ENCODE measurements around the gene C1QL3.

C1QL3 gene

DNA sequence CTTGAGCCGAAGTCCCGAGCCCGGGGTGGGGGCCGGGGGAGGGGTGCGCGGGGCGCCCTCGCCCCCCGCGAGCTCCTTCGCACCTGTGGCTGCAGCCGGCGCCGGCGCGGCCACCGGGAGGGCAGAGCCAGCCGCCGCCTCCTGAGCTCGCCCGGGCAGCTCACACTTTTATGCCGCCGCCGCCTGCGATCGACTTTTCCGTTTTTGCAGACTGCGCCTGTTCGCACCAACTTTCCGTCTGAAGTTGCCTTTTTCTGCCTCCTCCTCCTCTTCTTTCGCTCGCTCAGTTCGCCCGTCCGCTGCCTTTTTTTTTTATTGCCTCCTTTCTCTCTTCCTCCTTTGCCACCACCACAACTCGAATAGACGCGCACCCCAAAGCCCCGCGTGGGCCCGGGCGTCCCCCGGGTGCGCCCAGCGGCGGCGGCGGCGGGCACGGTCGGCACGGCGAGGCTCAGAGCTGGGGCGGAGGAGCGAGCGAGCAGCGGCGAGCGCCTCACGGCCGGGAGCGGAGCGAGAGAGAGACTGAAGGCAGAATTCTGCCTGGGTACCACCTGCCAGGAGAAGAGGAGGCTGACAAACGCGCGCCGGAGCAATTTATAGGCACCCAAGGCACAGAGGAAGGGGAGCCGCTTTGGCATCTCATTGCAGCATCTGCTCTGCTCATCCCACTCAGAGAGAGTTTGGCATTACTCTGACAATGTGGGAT lies at the start of gene C1QL3:
C1QL3 (minus strand) TSS at position 569 of the 706 bp plus-strand sequence. CDS start 814 bp downstream, outside the sequence.
- peaks cover 17% of the 10 kb centered on the region for H3K4me1 Mint-ChIP-seq
- DNase-seq (peak; percentile 38 to 44), ATAC-seq (peak; percentile 62)
- H3K4me3 Mint-ChIP-seq, result peak within 1 kb of the TSS; percentile 88 to 90
- H3K27ac Mint-ChIP-seq, result peak within 1 kb of the TSS; percentile 8 to 34
- H3K9me3 Mint-ChIP-seq, result no peaks in the 10 kb centered on the region
- H3K27me3 Mint-ChIP-seq, result peaks cover 60% of the 10 kb centered on the region

DNA sequence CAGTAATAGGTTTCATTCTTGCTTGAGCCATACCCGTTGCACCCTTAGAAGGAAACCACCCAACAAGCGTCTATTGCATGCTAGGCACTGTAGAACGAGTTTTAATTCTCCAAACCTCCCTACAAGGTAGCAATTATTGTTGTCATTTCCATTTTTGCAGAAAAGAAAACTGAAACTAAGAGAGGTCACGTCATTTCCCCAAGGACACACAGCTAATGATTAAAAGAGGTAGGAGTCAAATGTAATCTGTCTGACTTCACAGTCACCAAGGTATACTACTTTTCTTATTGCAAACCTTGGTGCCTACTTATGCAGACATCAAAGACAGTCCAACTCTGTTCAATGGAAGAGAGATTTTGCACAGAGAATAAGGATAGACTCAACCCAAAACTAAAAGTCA lies 49.1 kb upstream of the C1QL3 start:
- no peak overlapping the region for H3K27ac Mint-ChIP-seq
- DNase-seq, result no peak
- peaks cover 33% of the 10 kb centered on the region for H3K27me3 Mint-ChIP-seq
- H3K4me3 Mint-ChIP-seq, result no peak overlapping the region
- H3K9me3 Mint-ChIP-seq, result peaks cover 0 to under 1% of the 10 kb centered on the region in 2 donors
- ATAC-seq, result no peak
- H3K4me1 Mint-ChIP-seq, result peaks cover 11% of the 10 kb centered on the region

DNA sequence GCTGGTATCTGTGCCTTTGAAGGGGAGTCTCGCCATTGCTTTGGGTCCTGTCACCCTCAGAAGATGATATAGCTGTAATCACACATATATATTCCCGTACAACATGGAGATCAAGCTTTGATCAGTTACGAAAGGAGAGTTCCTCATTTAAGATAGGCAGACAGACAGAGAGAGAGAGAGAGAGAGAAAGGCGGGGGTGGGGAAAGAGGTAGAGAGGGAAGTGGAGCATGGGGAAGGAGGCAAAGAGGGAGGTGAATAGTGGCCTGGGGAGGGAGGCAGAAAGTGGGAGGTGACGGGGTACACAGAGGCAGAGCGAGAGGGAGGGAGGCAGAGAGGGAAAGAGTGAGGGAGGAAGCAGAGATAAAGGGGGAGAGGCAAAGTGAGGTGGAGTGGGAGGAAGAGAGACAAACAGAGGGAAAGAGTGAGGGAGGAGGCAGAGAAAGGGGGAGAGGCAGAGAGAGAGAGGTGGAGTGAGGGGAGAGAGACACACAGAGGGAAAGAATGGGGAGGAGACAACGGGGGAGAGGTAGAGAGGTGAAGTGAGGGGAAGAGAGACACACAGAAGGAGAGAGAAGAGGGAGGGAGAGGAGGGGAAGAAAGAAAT lies 44.6 kb upstream of the C1QL3 start:
- peaks cover 37% of the 10 kb centered on the region for H3K27me3 Mint-ChIP-seq
- peaks cover 11% of the 10 kb centered on the region for H3K4me1 Mint-ChIP-seq
- DNase-seq, result no peak
- no peak for ATAC-seq
- H3K9me3 Mint-ChIP-seq, result no peaks in the 10 kb centered on the region
- H3K4me3 Mint-ChIP-seq, result no peak overlapping the region
- H3K27ac Mint-ChIP-seq, result peak overlapping the region in 1 of 2 donors; percentile 63

DNA sequence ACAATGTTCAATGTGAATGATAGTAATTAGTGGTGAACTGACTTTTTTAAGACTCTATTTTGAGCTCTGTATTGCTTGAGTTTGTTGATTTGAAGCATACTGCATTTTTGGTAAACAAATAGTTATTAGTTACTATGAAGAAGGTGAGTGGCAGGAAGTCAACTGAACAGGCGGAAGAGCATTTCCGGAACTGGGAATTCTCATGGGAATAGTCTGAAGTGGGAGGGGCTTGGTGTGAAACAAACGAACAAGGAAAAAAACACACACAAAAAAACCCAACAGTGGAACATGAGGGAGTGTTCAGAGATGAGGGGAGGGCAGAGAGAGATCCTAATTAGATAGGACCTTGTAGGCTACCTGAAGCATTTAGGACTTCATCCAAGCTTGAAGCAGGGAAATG lies 43.9 kb upstream of the C1QL3 start:
- no peak overlapping the region for H3K27ac Mint-ChIP-seq
- ATAC-seq (no peak), DNase-seq (no peak)
- H3K4me1 Mint-ChIP-seq, result peaks cover 8% of the 10 kb centered on the region
- peaks cover 32% of the 10 kb centered on the region for H3K27me3 Mint-ChIP-seq
- H3K4me3 Mint-ChIP-seq, result no peak overlapping the region
- no peaks in the 10 kb centered on the region for H3K9me3 Mint-ChIP-seq

DNA sequence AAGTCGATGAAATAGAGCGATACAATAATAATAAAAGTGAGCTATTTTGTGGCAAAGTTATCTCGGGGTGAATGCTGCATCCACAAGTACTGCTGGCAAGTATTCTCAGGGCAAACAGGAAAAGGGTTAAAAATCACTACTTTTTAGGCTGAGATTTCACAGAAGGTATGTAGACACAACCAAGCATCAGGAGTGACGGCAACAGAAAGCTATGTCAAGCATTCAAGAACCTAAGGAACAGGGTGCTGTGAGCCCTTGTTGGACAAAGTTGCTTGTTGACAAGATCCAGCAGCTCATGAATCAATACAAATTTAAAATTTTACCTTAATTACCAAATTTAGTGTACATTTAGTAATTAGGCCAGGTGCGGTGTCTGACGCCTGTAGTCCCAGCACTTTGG lies 41.2 kb upstream of the C1QL3 start:
- Mint-ChIP-seq H3K4me1 (peaks cover 6% of the 10 kb centered on the region), H3K9me3 (peaks cover 6% of the 10 kb centered on the region in 2 donors), H3K4me3 (no peak overlapping the region), H3K27ac (no peak overlapping the region), H3K27me3 (peaks cover 42% of the 10 kb centered on the region)
- no peak for ATAC-seq
- no peak for DNase-seq

DNA sequence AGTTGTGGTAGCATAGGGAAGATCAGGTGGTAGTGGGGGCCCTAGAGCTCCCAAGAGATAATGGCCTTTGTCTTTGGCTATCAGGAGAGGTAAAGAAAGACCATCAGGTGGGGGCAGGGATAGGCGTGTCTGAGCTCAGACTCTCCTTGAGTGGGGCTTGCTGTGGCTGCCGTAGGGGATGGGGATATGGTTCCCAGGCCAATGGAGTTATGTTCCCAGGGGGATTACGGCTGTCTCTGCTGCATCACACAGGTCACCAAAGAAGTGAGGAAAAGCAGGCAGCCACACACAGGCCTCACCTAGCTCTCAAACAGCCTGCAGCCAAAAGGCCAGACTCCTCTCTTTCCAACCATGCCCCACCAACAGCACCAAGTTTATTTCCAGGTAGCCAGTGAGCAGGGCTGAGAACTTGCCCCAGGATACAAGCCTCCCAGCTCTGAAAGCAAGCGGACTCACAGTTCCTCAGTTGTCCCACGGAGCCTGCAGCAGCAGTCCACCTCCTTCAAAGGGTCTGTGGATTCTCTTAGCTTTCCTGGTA lies 37.6 kb upstream of the C1QL3 start:
- ATAC-seq (no peak), DNase-seq (no peak)
- Mint-ChIP-seq H3K9me3 (peaks cover 12 to 20% of the 10 kb centered on the region in 2 donors), H3K27me3 (peaks cover 50% of the 10 kb centered on the region), H3K4me3 (no peak overlapping the region), H3K4me1 (no peaks in the 10 kb centered on the region), H3K27ac (no peak overlapping the region)

DNA sequence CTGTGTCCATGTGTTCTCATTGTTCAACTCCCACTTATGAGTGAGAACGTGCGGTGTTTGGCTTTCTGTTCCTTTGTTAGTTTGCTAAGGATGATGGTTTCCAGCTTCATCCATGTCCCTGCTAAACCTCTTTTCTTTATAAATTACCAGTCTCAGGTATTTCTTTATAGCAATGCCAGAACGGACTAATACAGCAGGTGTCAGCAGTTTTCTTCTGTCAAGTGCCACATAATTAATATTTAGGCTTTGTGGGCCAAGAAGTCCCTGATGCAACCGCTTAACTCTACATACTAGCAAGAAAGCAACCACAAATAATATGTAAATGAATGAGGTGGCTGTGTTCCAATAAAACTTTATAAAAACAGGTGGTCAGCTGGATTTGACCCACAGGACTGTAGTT lies 26.3 kb upstream of the C1QL3 start:
- Mint-ChIP-seq H3K27me3 (peaks cover 38% of the 10 kb centered on the region), H3K27ac (no peak overlapping the region), H3K4me3 (no peak overlapping the region), H3K9me3 (no peaks in the 10 kb centered on the region), H3K4me1 (no peaks in the 10 kb centered on the region)
- ATAC-seq, result no peak
- no peak for DNase-seq

DNA sequence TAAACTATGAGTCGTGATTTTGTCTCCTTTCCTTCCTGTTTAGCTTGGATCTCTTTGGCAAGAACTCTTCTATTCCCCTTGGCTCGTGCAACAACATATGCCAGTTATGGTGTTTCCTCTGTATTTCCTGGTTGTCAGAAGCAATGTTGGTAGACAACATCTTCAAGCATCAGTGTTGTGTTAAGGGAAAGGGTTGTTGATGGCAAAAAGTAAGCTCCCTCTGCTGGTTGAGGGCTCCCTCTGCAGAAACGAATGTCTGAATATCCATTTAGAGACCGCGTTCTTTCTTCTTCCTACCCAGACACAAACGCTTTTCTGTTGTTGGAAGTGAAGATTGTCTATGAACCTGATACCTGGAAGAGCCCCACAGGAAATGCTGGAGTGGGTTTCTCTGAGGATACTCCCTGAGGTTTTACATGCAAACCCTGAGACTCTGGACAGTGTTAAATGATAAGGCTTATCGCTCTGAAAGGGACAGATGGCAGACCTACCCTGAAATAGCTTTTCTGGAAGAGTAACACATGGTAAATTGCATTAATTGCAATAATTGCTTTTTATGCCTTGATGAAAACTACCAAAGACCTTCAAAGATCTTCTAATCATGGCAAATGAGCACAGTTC lies 23.5 kb upstream of the C1QL3 start:
- H3K27ac Mint-ChIP-seq, result no peak overlapping the region
- no peak for DNase-seq
- ATAC-seq, result peak; percentile 55
- peaks cover 43% of the 10 kb centered on the region for H3K27me3 Mint-ChIP-seq
- no peak overlapping the region for H3K4me3 Mint-ChIP-seq
- H3K4me1 Mint-ChIP-seq, result no peaks in the 10 kb centered on the region
- no peaks in the 10 kb centered on the region for H3K9me3 Mint-ChIP-seq

DNA sequence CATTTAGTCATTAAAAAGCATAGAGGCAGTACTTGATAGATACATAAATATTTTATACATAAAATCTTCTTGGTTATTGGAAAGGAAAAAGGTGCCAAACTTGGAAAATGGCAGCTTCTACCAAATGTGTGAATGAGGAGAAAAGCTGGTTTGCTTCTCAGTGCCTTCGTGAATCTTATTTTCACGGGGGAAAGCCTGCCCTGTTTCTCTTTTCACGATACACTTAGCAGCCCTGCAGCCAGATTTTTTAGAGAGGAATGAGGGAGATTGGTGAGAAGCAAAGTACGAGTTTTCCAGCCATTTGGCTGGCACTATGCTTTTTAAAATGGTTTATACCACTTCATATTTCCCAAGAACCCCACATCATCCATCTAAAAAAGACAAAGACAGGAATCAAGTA lies 22.9 kb upstream of the C1QL3 start:
- H3K4me1 Mint-ChIP-seq, result no peaks in the 10 kb centered on the region
- no peak for ATAC-seq
- H3K4me3 Mint-ChIP-seq, result no peak overlapping the region

DNA sequence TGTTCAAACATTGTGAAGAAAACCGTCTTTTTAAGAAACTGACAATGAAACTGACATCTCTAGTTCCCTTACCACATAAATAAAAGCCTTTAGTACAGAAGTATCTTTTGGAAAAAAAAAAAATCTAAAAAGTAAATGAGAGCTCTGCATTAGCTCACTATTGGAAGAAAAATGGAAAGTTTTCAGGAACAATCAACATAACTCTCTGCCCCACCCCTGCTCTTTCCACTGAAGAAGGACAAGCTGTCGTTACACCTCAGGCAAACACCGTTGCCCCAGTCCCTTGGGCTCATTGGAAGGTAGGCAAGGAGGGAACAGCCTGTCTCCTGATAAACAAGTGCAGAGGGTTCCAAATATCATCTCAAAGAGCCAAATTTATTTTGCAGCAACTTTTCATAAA lies 22.4 kb upstream of the C1QL3 start:
- ATAC-seq (no peak), DNase-seq (no peak)
- Mint-ChIP-seq H3K4me1 (no peaks in the 10 kb centered on the region), H3K27ac (peak overlapping the region in 1 of 2 donors; percentile 22), H3K27me3 (peaks cover 49% of the 10 kb centered on the region), H3K9me3 (no peaks in the 10 kb centered on the region), H3K4me3 (no peak overlapping the region)

More for the DNA sequence above, 22.9 kb upstream of the C1QL3 start:
- Mint-ChIP-seq H3K9me3 (no peaks in the 10 kb centered on the region), H3K27ac (no peak overlapping the region), H3K27me3 (peaks cover 49% of the 10 kb centered on the region)
- DNase-seq, result no peak

DNA sequence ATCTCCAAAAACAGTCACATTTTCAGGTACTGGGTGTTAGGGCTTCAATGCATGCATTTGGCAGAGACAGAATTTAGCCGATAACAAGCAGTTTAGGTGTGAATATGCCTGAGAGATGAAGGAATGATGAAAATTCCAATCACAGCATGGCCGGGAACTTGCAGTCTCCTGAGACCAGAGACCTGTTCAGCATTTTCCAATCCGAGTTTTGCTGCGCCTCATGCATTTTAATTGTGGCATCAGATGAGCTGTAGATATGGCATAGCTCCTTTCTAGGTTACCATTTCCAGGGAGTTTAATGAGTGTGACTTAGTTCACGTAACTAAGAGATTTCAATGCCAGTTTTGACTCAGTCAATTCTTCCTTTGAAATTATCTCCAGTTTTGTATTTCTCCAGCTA lies 14.5 kb upstream of the C1QL3 start:
- no peaks in the 10 kb centered on the region for H3K9me3 Mint-ChIP-seq
- no peak overlapping the region for H3K27ac Mint-ChIP-seq
- DNase-seq (no peak), ATAC-seq (no peak)
- H3K27me3 Mint-ChIP-seq, result peaks cover 22% of the 10 kb centered on the region
- H3K4me3 Mint-ChIP-seq, result no peak overlapping the region
- H3K4me1 Mint-ChIP-seq, result no peaks in the 10 kb centered on the region

DNA sequence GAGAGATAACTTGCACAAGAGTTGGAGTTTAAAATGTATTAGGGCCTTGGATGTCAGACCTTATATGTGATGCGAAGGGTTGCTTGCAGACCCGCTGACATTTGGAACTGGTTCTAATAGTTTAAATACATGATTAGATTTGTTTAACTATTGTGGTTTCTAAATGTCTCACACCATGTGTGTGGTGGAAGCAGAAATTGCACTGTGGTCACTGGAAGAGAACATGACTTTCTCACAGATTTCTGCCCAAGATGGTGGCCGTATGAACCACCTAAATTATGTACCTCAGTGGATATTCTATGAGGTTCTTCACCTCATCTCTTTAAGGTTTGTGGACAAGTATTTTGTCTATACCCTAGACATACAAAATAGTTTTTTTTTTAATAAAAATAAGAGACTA lies 8.2 kb upstream of the C1QL3 start:
- Mint-ChIP-seq H3K27me3 (peaks cover 30% of the 10 kb centered on the region), H3K4me3 (no peak overlapping the region), H3K4me1 (no peaks in the 10 kb centered on the region), H3K9me3 (no peaks in the 10 kb centered on the region), H3K27ac (no peak overlapping the region)
- ATAC-seq, result no peak
- DNase-seq, result no peak

DNA sequence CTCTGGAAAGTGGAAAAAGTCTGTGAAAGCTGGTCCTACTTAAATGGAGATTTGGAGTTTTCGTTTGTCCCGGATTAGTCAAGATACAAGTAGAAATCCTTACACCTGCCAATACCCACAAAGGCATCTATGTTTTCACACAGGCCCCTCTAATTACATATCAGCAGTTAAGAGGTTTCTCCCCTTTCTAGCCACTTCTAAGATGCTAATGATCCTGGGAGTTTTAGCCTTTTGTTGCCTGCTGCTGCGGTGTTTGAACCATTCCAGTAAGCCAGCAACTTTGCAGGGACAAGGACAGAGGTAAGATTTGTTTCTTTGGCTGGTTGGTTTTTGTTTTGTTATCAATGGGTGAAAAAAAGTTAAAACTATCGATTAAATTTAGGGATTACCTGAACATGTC lies 5.8 kb upstream of the C1QL3 start:
- Mint-ChIP-seq H3K27me3 (peaks cover 53% of the 10 kb centered on the region), H3K27ac (no peak overlapping the region)

DNA sequence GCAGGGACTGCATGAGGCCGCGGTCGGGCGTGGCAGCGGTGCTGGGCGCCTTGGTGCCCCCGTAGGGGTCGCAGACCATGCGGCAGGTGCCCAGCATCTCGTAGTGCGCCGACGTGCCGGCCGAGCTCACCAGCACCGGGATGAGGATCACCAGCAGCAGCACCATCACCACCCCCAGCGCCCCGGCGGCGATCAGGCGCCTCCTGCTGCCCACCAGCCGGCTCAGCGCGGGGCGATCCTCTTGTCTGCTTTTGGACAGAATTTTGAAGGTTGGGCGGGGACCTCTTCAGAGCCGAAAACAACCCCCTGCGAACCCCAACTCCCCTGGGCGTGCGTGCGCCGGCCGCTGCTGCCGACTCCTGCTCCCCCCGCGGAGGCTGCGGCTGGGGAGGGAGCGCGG lies 779 bp downstream of the C1QL3 start:
- Mint-ChIP-seq H3K4me3 (peak overlapping the region; percentile 49 to 70), H3K4me1 (peaks cover 17% of the 10 kb centered on the region), H3K27ac (no peak overlapping the region), H3K9me3 (no peaks in the 10 kb centered on the region), H3K27me3 (peaks cover 60% of the 10 kb centered on the region)
- ATAC-seq (peak; percentile 78), DNase-seq (peak; percentile 53 to 62)

More for the DNA sequence above, 5.8 kb upstream of the C1QL3 start:
- Mint-ChIP-seq H3K4me3 (no peak overlapping the region), H3K4me1 (no peaks in the 10 kb centered on the region), H3K9me3 (no peaks in the 10 kb centered on the region)
- ATAC-seq, result no peak
- no peak for DNase-seq

DNA sequence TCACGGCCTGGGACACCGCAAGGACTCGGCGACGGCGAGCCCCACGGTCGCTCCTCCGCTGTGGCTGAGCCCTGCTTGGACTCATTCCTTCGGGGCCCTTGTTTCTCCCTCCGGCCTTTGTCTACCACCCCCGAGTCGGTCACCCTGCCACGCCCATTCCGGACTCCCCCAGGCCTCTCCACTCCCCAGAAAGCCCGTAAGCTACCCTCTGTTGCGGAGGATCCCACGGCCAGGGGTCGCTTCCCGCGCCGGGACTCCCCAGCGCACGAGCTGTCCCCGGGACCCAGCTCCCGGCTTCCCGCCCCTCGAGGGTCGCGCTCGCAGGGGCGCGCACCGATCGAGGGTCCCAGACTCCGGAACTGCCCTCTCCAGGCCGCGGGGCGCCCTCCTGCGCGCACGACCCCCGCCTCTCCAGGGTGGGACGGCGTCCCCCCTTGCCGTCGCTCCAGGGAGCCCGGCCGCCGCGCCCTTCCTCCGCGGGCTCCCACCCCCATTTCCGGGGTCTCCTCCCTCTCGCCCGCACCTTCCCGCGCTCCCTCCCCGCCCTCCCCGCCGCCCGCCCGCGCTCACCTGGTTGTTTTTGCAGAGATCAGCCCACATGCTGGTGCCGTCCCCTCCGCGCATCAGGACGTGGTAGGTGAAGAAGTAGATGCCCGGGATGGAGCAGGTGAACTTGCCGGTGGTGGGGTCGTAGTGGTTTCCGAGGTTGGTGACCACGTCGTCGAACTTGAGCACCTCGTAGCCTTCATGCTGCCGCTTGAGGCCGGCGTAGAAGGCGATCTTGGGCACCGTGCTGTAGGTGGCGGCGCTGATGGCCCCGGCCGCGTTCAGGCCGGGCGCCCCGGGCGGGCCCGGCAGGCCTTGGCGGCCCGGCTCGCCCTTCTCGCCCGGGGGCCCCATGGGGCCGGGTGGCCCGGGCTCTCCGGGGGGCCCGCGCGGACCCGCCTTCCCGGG lies 1.5 kb downstream of the C1QL3 start:
- Mint-ChIP-seq H3K4me1 (peaks cover 17% of the 10 kb centered on the region), H3K9me3 (no peaks in the 10 kb centered on the region), H3K27ac (no peak overlapping the region), H3K27me3 (peaks cover 60% of the 10 kb centered on the region), H3K4me3 (peak overlapping the region; percentile 75 to 78)
- ATAC-seq (peak; percentile 67), DNase-seq (peak; percentile 18 to 26)

Measured in stimulated activated naive CD8-positive, alpha-beta T cell treated with anti-CD3 and anti-CD28 coated beads, Interleukin-15, amount 100 ng/mL, for 72 hours (primary cell).